Pons (tissue), 1 donor: Measurements from ENCODE around the gene RPS6KC1.
"Not testable (repeated sequence)": the region's sequence is repeated elsewhere in the genome, so short reads cannot be mapped to it uniquely, and the experiment has no call there.

Source experiments
- DNase-seq: peaks from one replicate; pipeline ENCODE4 v3.0.0-alpha.2; 2016; ENCODE audit warnings: low spot score

Gene RPS6KC1

DNA sequence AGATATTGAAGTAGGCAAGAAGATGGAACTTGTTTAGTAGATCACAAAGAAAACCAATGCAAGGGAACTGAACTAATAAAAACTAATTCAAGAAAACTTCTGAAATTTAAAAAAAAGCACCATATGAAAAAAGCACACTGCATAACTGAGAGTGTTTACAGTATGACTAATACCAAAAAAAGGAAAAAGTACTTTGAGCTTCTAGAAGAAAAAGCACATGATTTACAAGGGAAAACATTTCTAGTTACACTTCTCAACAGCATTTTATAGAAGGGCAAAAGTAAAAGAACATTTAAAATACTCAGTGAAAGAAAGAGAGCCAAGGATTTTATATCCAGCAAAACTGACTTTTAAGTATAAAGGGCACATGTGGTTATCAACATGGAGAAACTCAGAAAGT is 233.6 kb downstream of the RPS6KC1 start:
- DNase-seq: no peak

DNA sequence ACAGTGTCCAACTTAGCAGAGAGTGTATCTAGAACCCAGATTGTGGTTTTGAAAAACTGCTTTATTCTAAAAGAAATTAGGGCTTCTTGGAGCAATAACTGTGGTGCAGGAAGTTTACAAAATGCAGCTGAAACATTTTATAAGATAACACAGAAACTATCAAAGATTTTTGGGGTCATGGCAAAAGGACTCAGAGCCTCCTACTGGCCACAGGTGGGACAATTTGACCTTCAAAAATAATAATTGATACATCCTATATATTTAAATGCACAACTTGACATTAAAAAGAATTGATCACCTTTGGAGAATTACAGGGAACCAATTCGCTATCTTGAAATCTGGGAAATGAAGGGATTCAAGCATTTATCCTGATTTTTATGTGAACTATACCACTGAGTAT is 235.2 kb downstream of the RPS6KC1 start:
- DNase-seq: no peak

DNA sequence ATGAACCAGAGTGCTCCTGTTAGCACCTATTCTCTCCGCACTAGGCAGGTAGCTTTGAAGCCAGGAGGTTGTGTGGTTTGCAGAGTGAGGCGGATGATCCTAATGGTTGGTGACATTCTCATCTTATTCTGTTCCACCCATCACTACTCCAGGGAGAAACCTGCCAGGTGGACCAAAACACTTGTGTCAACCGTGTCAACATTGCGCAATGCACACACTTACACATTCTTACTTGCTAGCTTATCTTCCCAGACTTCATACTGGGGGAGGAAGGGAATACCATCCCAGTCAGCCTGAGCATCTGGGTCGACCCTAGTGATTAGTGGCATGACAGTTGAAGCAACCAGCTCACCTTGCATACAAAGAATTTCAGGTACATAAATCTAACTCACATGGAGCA is 236.9 kb downstream of the RPS6KC1 start:
- no peak for DNase-seq

DNA sequence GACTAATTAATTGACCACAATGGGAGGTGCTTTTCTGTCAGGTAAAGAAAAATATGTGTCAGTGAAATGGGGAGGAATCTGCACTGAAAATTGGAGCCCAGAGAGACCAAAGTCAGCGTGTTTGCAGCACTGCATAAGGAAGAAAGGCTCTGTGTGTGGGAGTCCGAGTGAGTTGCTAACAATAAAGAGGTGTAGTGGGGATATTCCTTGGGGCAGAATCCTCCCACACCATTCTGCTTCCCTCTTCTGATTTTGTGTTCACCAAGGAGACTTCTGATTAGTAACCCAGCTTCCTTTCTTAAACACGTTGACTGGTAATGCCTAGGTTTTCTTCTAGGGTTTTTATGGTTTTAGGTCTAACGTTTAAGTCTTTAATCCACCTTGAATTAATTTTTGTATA is 240.5 kb downstream of the RPS6KC1 start:
- DNase-seq: no peak

DNA sequence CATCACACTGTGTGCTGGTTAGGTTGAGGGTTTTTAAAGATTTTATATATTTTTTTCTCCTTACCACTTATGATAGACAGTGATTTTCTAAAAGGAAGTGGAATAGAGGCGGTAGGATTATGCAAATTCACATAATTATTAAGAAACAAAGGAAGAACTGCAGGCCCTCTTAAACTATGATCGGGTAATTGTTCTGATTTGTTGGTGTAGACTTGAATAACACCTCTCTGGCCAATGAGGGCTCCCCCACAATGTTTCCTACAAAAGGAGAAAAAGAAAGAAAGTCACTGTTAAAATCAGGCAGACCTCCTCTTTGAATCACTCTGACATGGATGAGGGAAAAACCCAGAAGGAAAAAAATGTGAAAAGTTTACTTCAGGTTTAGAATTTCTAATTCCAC is 241.6 kb downstream of the RPS6KC1 start:
- no peak for DNase-seq

DNA sequence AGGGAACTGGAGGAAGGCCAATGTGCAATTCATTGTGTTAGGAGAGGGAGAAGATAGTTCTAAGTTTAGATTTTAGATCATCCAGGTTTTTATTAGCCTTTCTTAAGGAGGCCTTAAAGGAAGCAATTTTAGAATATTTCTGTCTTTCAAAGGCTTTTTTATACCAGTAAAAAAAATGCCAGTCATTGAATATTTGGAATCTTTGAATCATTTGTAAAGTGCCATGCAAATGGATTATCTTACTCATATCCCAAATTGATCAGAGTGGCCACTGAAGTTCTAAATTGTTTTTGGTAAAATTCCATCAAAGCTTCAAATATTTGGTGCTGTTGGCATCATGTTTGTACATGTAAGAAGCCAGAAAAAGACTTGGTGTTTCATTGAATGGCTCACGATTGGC is 244.8 kb downstream of the RPS6KC1 start:
- DNase-seq: no peak

DNA sequence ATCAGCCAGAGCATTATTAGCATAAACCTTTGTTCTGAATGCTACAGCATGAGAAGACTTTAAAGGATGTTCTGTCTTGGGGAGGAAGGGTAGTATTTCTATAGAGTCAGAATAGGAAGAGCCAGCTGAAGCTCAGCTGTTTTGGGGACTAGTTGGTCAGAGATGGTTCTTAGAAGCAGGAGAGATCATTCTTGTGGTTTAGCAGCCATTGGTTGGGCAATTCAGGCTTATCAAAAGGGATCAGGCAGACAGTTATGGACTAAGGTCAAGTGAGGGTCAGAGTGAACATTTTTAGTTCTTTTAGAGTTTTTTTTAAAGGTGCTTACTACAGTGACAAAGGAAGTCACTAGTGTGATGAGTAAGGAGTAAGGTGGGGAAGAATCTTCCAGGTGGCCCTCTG is 245.5 kb downstream of the RPS6KC1 start:
- no peak for DNase-seq

DNA sequence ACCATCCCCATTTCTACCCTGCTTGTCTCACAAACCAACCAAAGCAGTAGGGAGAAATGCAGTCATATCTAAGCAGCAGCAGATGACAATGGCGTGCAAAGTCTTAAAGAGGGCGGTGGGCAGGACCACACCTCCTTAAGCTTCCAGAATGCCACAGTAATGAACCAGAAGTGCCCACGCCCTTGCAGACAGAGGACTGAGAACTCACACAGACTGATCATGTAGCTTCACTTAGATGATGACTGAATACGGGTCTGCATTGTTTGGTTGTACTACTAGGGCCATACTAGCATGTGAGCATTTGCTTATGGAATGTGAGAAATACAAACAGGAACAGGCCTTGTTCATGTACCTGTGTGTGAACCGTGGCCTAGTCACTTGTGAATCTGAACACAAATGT is 246.0 kb downstream of the RPS6KC1 start:
- no peak for DNase-seq

DNA sequence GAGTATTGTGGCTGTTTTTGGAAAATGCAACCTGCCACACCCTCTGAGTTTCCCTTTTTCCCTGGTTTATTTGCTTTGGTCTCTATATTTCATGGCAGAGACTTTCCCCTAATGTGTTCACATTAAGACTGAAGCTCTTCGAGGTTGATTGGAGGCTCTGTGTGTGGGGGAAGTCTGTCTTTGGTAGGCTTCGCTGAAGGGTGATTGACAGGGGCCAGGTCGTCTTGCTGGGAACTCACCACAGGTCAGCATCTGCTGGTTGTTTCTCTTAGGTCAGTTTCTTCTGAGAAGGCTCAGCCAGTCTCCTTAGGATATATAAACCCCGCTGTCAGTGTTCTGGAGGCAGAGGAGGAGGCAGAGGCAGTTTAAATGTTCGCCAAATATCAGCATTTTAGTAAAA is 249.4 kb downstream of the RPS6KC1 start:
- DNase-seq: no peak

DNA sequence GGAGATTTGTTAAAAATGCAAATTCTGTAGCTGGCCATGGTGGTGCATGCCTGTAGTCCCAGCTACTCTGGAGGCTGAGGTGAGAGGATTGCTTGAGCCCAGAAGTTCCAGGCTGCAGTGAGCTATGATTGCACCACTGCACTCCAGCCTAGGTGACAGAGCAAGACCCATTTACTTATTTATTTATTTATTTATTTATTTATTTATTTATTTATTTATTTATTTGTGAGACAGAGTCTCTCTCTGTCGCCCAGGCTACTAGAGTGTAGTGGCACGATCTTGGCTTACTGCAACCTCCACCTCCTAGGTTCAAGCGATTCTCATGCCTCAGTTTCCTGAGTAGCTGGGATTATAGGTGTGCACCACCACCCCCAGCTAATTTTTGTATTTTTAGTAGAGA is 250.5 kb downstream of the RPS6KC1 start:
- DNase-seq: not testable (repeated sequence)

DNA sequence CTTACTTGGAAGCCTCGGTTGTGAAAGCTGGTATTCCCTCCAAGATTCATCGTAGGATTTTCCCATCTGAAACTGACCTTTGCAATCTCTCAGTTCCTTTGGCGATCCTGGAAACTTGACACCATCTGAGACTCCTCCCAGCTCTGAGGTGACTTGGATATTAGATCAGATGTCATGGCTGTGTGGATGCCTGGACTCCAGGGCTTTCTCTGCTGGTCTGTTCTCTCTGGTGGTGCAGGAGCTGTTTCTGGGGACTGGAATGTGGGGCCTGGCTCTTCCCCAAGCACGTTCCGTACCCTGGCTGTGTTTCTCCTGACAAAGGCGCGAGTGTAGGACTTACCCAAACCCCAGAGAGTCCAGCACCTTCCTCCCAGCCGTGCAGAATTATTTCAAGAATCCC is 252.2 kb downstream of the RPS6KC1 start:
- no peak for DNase-seq

DNA sequence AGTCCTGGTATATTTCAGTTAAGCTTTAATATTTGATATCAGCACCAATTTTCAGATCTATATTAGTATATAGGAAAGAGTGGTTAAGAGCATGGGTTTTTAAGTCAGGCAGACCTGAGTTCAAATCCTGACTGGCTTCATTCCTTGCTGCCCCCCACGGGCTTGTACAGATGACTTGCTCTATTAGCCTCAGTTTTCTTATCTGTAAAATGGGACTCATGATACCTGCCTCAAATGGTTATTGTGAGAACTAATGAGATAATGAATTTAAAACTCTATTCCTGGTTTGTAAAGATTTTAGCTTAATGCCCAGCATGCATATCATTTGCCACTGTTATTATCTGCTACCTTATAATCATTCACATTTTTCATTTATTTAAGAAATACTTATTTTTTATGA is 264.5 kb downstream of the RPS6KC1 start:
- no peak for DNase-seq

DNA sequence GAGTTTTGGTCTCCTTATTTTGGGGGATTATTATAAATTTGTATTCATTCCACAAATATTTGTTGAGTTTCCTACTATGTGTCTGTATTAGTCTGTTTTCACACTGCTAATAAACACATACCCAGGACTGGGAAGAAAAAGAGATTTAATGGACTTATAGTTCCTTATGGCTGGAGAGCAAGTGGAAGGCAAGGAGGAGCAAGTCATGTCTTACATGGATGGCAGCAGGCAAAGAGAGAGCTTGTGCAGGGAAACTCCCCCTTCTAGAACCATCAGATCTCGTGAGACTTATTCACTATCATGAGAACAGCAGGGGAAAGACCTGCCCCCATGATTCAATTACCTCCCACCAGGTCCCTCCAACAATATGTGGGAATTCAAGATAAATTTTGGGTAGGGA is 267.4 kb downstream of the RPS6KC1 start:
- not testable (repeated sequence) for DNase-seq

DNA sequence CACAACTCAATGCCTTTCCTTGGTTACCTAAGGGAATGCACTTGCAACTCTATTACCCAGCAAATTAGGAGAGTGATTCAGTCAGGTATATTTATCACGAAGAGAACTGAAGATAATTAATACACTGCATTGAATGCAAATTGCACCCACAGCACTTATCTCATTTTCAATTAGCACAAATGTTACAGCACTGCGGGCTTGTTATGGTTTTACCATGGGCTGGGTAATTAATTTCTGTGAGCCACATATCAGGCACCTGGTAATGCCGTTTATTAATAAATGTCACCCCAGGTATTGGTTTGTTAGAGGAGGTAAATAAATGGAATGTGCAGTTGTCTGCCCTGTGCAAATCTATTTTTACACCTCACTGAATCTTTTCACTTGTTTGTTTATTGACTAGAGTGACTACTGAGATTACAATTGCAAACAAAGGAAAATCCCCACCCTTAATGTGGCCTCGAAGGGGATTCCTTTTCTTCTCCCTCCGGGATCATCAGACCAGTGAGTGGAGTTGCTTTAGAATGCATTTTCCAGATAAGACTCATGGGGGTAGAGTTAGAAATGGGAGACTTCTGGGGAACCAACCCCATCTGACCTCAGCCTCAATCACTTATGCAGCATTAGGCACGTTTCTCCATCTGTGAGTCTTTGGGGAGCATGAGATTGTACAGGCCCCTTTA is 269.3 kb downstream of the RPS6KC1 start:
- no peak for DNase-seq
